SIG-M5 treated with dmso at 0.1 percent for 504 hours (cell line): ENCODE results near the gene MARS1.
"Not testable (repeated sequence)": the region's sequence is repeated elsewhere in the genome, so short reads cannot be mapped to it uniquely, and the experiment has no call there.

Experiments used
- DNase-seq: peaks from one replicate; lab custom pipeline; 2025; ENCODE audit not compliant: unreplicated experiment; lab: John Stamatoyannopoulos, UW

Gene MARS1

GRCh38 chr12:57515408-57515933 lies 27.6 kb downstream of the MARS1 start:
- DNase-seq = no peak

- no peak for DNase-seq
Observed at GRCh38 chr12:57515934-57516541, 28.2 kb downstream of the MARS1 start.

- DNase-seq = no peak
Observed at GRCh38 chr12:57516617-57517153, 28.8 kb downstream of the MARS1 start.

GRCh38 chr12:57517187-57517586 lies 29.3 kb downstream of the MARS1 start:
- no peak for DNase-seq

- DNase-seq = not testable (repeated sequence)
Observed at GRCh38 chr12:57517718-57518117, 29.9 kb downstream of the MARS1 start.

GRCh38 chr12:57518176-57518919 lies 30.5 kb downstream of the MARS1 start:
- DNase-seq = peak; percentile 50

- DNase-seq = peak; percentile 35
Observed at GRCh38 chr12:57518920-57519795, 31.3 kb downstream of the MARS1 start.

- peak; percentile 43 for DNase-seq
Observed at GRCh38 chr12:57519796-57520052, 31.9 kb downstream of the MARS1 start.

- peak; percentile 97 for DNase-seq
Observed at GRCh38 chr12:57520053-57520818, 32.4 kb downstream of the MARS1 start, which contains the start of gene DDIT3. TSS of gene DDIT3 (minus strand) at chr12:57520514. CDS start at chr12:57517406, 3,108 bp downstream.

GRCh38 chr12:57521525-57522010 lies 33.7 kb downstream of the MARS1 start:
- DNase-seq = no peak

GRCh38 chr12:57522011-57522886 lies 34.4 kb downstream of the MARS1 start, which contains the start of gene MBD6:
TSS of gene MBD6 (plus strand) at chr12:57522824. CDS start at chr12:57524304, 1,480 bp downstream.
- DNase-seq = peak; percentile 90

- peak; percentile 90 for DNase-seq
Observed at GRCh38 chr12:57522887-57523705, 35.2 kb downstream of the MARS1 start.

GRCh38 chr12:57523706-57524614 lies 36.1 kb downstream of the MARS1 start:
- DNase-seq = no peak

- no peak for DNase-seq
Observed at GRCh38 chr12:57524814-57525614, 37.1 kb downstream of the MARS1 start.

- no peak for DNase-seq
Observed at GRCh38 chr12:57525615-57526383, 37.9 kb downstream of the MARS1 start.
